Left cardiac atrium (tissue), 4 donors: ENCODE results near the gene LRRC8E. TPM values are rescaled to one million over a fixed set of nuclear protein-coding genes. Genes with fewer than 3 reads are reported as not detected.
"Not testable (repeated sequence)": the region's sequence is repeated elsewhere in the genome, so short reads cannot be mapped to it uniquely, and the experiment has no call there.

Experiments used
- ATAC-seq, 2 donors: fragments of 200-7000 bp; cut with Tn5 transposase; one replicate each; pipeline ENCODE4 v1.9.1; 2020; ENCODE audit warnings: mild to moderate bottlenecking in 2 of 2, moderate library complexity in 2 of 2
- DNase-seq: peaks from one replicate; pipeline ENCODE4 v3.0.0-alpha.2; 2020
- intact Hi-C, 2 donors: fragments of 100-400 bp; cut with DNase I; formaldehyde crosslinking; loops; one replicate each; pipeline versions ENCODE4 v1.14.1 to v1.15.1; 2022 to 2023
- total RNA-seq, 2 donors: library from RNA; stranded (reverse); fragmentation: NEBNext Ultra II Directional; extraction: Animal tissue kit (Norgen Biotek cat#: 25700); gene quantifications; one replicate each; pipeline ENCODE4 v1.2.1, GENCODE V29; 2021
- donor health status: DM: no; HTN: yes; CAD: no.
- donor health status: DM: no; HTN: yes; CAD: no; lungs with severe emphysema.
- donor health status: DM: yes; HTN: yes; CAD: no.
- donor health status: Dilated cardiomyopathy.

The LRRC8E gene
- total RNA-seq, 2 donors from 2014 or later = 0.88 to 1.7 TPM

GRCh38 chr19:7924651-7925170, 36.4 kb downstream of the LRRC8E start:
- ATAC-seq (no peak), DNase-seq (no peak)
- intact Hi-C loops = no loop called here

DNA sequence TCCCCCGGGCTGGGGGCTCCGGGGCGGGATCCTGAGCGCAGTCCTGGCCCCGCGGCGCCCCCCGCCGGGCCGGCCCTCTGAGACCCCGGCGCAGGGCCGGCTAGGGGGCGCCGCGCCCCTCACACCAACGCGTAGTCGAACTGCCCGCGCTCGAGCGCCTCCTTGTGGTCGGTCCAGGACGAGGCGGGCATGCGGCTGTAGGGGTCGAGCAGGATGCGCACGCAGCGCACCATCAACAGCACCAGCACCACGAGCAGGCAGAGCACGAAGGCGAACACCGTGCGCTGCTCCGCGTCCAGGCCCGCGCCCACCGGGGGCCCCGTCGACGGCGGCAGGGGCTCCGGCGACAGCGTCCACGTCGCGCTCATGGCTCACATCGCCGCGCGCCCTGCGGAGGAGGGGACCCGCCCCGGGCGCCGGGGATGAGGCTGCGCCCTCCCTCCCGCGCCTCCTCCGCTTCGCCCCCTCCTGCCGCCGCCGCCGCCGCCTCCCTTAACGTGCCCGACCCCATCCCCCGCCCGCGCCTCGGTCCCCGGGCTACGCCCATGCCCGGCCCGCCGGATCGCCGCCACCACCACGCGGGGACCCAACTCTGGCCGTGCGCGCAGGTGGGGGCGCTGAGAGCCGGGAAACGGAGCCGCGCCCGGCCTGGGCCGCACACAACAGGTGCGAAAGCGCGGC, 37.0 kb downstream of the LRRC8E start:
- intact Hi-C loops = no loop called here
- DNase-seq = peak; percentile 80
- no peak for ATAC-seq

- peak; percentile 41 to 53 for ATAC-seq
- intact Hi-C loops = no loop called here
- DNase-seq = peak; percentile 77
Measured at GRCh38 chr19:7926021-7926726, 37.9 kb downstream of the LRRC8E start, which contains the start of gene CTXN1. Gene CTXN1 (minus strand): TSS chr19:7926135. CDS start chr19:7925538, 597 bp downstream.

GRCh38 chr19:7926727-7927604, 38.7 kb downstream of the LRRC8E start:
- ATAC-seq (no peak), DNase-seq (peak; percentile 39)
- intact Hi-C loops = no loop called here

GRCh38 chr19:7927605-7928333, 39.5 kb downstream of the LRRC8E start:
- DNase-seq (peak; percentile 35), ATAC-seq (peak in 1 of 2 donors; percentile 3)

DNA sequence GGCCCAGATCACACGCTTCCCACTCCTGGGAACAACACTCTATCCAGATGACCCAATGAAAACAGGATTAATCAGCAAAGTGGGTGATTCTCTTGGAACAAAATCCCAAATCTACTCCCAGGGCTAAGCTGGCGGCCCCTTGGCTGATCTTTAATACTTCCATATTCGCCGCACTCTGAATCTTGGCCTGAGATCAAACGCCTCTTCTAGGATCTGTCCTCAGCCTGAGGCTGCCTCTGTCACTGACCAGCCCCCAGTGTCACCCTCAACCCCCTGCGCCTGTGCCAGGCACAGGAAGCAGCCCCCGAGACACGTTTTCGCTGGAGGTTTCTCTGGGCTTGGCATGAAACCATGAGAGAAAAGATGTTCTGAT, 40.0 kb downstream of the LRRC8E start:
- ATAC-seq (peak; percentile 9 to 45), DNase-seq (peak; percentile 39)
- intact Hi-C loops = no loop called here

More at GRCh38 chr19:7927605-7928333, 39.5 kb downstream of the LRRC8E start:
- intact Hi-C loops = no loop called here

- ATAC-seq (peak; percentile 4 to 8), DNase-seq (peak; percentile 32)
- intact Hi-C loops = no loop called here
Measured at GRCh38 chr19:7928741-7929701, 40.7 kb downstream of the LRRC8E start.

DNA sequence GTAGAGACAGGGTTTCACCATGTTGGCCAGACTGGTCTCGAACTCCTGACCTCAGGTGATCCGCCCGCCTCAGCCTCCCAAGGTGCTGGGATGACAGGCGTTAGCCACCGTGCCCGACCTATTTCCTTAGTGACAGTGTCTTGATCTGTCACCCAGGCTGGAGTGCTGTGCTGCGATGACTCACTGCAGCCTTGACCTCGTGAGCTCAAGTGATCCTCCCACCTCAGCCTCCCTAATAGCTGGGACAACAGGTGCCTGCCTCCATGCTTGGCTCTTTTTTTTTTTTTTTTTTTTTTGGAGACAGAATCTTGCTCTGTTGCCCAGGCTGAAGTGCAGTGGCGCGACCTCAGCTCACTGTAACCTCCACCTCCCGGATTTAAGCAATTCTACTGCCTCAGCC, 41.7 kb downstream of the LRRC8E start:
- DNase-seq, ATAC-seq, intact Hi-C loops: not testable (repeated sequence)

DNA sequence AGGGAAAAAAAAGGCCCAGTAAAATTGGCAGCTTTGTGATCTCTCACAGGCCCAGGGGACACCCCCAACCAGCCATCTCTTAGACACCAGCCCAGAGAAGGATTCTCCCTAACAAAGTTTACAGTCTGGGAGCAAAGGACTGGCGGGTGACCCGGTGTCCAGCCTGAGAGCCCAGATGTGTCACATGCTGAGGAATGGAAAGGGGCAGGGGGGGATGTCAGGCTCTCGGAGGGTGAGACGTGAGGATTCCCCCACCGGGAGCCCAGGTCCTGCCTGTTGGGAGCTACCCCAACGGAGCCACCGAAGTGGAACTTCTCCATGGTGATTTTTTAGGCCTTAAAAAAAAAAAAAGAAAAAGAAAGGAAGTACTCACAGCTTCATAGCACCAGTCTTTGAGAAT, 42.5 kb downstream of the LRRC8E start:
- intact Hi-C loops = no loop called here
- ATAC-seq (no peak), DNase-seq (no peak)

- intact Hi-C loops = no loop called here
- ATAC-seq (no peak), DNase-seq (peak; percentile 26)
Measured at GRCh38 chr19:7931221-7932061, 43.1 kb downstream of the LRRC8E start.

DNA sequence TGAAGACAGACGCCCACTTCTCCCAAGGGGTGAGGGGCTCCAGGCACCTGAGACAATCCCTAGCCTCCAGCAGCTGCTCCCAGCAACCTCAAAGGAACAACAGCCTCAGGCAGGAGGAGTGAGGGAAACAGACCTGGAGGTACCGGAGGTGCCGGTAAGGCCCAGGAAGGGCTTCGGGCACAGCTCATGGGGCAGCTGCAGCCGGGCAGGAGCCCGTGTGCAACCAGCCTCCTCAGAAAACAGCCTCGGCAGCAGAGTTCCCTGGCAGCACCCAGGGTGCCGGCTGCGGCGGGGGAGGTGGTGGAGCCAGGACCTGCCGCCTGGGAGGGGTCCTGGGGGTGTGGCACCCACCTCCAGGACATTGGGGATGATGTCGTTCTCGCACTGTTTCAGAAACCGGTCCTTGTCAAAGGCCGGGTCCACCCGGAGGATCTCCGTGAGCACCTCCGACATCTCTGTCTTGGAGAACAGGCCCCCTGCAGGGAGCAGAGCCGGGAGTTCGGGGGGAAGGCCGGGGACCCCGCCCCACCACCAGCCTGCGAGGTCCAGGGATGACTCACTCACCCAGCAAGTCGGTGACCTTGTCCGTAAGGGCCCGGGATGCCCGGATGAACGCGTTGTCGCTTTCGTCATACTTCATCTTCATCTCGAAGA, 44.1 kb downstream of the LRRC8E start:
- ATAC-seq = no peak
- DNase-seq = peak; percentile 22
- intact Hi-C loops = no loop called here

DNA sequence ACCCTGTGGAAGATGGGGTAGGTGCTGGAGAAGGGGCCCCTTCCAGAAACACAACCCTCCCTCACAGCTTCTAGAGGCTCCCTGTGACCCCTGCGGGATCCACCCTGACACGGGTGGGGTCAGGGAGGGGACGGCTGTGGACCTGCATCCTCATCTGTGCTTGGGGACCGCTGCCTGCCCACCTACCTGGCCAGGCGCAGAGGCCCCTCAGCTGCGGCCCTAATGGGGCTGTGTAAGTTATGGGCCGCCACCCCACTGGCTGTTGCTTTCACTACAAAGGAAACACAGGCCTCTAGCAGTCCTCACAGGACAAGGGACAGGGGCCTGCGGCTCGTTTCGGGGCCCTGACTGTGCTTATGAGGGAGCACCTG, 44.6 kb downstream of the LRRC8E start:
- ATAC-seq = no peak
- no peak for DNase-seq

GRCh38 chr19:7933411-7933810, 45.1 kb downstream of the LRRC8E start:
- intact Hi-C loops = no loop called here
- ATAC-seq (no peak), DNase-seq (no peak)

More for the DNA sequence above, 44.6 kb downstream of the LRRC8E start:
- intact Hi-C loops = no loop called here

DNA sequence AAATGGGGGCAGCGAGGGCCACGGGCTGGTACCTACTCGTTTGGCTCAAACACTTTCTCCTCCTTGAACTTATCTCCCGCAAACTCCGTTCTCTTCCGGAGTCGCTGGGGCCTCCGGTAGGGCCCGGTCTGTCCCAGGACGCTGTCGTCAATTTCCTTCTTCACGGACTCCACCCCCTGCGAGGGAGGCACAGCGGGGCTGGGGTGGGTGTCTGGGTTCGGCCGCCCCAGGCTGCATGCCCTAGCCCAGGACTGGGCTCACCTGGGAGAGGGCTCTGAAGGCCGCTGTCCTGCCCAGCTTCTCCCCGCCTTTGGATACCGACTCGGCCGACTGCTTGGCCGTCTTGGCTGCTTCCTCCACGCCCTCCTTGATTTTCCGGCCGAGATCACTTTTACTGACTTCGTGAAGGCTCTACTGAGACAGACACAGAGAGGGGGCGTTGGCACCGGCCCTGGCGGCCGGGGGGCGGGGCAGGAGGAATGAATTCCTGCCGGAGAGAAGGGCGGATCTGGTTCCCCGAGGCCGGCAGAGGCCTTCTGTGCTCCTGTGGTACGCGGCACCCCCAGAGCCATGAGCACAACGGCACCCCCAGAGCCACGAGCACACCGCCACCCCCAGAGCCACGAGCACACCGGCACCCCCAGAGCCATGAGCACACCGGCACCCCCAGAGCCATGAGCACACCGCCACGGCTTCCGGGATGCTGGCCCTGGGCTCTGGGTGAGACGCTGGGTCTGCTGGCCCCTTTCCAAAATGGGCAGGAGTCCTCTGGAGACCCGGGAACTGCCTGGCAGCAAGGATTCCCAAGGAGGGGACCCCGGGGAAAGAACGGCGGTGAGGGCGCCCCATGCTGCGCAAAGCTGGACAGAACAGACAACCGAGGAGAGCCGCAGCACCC, 45.8 kb downstream of the LRRC8E start:
- intact Hi-C loops = no loop called here
- DNase-seq (peak; percentile 33), ATAC-seq (no peak)

DNA sequence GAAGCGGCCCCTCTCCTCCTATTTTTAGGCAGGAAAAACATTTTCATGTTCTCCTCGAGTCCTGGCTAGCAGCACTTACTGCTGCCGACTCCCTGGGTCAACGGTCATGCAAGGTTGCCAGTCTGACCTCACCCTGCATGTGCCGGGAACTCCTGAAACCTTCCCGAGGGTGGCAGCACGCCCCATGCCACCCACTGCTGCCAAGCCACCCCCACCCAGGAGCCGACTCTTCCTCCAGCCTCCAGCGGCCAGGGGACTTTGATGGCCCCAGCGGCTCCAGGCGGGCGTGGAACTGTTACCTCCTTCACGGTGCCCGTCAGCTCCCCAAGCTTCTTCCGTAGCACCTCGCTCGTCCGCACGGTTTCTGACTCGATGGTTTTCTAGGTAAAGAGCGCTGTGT, 46.5 kb downstream of the LRRC8E start:
- ATAC-seq = no peak
- intact Hi-C loops = no loop called here
- DNase-seq = no peak
